CD4-positive, alpha-beta T cell treated with Interleukin-17A for 4 hours (primary cell): ENCODE results near the gene SIAH2.

ENCODE experiments used
- DNase-seq: peaks from one replicate; pipeline ENCODE4 v3.0.0-alpha.2; 2020; ENCODE audit warnings: mixed read lengths

The SIAH2 gene

DNA sequence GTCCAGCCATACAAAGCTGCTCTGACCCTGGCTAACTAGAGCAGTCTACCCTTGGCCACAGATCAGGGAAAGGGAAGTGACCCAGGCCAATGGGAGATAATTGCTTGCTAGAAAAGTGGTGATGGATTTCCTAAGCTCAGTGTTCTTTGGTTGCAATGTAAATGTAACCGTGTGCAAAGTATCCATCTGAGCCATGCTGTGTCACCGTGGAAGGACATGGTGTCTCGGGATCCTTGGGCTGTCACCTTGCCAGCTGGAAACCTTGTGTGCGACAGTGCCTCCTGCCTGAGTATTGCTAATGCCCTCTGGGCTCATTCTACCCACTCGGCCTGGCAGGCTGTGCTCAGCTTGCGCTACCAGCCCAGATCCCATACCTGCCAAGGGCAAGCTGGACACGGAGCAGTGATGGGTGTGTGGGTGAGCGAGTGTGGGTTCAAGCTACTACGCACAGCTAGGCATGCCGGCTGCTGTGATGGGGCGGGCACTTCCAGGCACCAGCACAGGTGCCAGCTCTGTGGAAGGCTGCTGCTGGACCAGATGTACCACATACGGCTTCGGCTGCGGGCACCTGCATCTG is 10.7 kb upstream of the SIAH2 start:
- DNase-seq, result no peak

- no peak for DNase-seq
Measured at GRCh38 chr3:150771600-150771999, 8.6 kb upstream of the SIAH2 start.

- no peak for DNase-seq
Measured at GRCh38 chr3:150770681-150771080, 7.7 kb upstream of the SIAH2 start.

DNA sequence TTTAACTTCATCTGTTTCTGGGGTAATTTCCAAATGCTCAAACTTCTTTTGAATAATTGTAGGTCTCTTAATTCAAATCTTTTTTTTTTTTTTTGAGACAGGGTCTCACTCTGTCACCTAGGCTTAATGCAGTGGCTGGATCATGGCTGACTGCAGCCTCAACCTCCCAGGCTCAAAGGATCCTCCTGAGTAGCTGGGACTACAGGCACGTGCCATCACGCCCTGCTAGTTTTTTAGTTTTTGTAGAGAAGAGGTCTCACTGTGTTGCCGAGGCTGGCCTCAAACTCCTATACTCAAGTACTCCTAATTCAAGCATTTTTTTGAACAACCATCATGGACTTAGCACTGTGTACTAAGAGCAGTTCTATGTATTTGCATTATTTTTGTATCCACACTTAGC is 3.8 kb upstream of the SIAH2 start:
- no peak for DNase-seq

DNA sequence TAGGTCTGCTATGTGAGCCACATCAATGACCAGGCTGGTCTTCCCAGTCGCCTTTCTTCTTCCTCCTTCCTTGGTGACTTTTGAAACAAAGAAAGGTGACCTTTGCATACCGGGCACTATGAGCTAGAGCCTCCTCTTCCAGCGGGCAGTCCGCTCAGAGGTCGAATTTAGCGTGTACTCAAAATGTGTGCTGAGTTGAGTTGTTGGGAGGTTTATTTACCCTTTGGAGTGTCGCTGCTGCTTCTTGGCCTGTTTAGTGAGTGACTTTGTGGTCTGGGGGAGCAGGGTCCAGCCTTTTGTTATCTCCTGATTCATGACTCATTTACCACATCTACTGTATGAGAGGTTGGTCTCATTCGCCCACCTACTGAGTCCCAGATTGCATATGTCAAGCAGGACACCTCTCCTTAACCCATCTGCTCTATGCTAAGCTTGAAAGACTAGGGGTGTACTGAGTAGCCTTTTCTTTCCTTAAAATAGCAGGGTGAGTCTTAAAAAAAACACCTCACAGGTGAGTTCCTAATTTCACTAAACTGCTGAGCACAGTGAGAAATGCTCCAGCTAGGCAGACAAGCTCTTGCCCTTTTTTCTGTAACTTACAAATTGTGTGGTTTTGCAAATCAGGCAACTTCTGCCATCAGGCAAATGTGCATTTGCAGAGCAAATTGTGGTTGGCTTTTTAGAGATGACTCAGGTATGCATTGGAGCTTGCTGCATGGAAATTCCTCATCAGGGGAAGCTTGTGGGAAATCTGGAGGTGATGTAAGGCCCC is 3.2 kb upstream of the SIAH2 start:
- DNase-seq, result no peak

DNA sequence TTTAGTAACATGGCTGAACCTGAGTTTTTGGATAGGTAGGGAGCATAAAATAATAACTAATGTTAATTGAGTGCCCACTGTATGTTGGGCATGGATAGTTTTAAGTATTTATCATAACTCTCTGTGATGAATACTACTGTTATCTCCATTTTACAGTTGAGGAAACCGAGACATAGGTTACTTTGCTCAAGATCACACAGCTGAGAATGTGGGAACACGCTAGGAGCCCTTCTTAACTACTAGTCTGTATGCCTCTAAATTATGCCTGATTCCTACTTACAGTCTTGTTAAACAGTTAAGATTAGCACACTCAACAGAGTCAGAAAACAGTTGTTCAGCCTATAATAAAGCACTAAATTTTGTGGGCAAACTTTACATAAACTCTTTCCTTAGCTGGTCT is 2.0 kb upstream of the SIAH2 start:
- no peak for DNase-seq

- DNase-seq, result no peak
Measured at GRCh38 chr3:150764566-150764965, 1.6 kb upstream of the SIAH2 start.

DNA sequence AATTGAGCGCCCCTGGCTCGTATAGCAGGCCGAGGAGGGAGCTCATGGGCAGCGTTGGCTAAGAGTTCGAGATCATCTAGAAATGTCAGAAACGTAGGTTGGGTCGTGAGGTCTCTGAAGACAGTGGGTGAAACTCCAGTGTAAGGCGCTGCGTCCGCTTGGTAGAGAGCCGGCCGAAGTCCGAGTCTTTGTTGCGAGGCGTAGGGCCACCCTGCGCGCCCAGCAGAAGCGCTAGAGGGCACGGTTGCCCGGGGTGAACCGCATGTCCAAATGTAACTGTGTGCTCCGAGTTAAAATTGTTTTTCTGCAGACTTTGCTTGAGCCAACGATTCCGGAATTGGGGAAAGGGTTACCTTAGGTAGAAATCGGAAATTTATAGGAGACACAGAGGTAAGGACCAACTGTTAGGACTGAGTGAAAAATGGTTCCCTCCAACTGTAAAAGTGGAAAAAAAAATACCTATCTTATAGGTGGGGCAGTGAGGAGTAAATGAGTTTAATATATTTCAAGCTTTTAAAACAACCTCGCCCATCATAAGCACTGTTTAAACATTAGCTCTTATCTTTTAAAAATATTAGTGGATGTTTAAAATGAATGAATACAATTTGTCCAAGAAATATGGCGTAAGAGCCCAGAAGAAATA is 993 bp upstream of the SIAH2 start:
- DNase-seq, result peak; percentile 62

- DNase-seq, result no peak
Measured at GRCh38 chr3:150762662-150763121, 277 bp downstream of the SIAH2 start.

- peak; percentile 39 for DNase-seq
Measured at GRCh38 chr3:150761831-150762661, 923 bp downstream of the SIAH2 start.

DNA sequence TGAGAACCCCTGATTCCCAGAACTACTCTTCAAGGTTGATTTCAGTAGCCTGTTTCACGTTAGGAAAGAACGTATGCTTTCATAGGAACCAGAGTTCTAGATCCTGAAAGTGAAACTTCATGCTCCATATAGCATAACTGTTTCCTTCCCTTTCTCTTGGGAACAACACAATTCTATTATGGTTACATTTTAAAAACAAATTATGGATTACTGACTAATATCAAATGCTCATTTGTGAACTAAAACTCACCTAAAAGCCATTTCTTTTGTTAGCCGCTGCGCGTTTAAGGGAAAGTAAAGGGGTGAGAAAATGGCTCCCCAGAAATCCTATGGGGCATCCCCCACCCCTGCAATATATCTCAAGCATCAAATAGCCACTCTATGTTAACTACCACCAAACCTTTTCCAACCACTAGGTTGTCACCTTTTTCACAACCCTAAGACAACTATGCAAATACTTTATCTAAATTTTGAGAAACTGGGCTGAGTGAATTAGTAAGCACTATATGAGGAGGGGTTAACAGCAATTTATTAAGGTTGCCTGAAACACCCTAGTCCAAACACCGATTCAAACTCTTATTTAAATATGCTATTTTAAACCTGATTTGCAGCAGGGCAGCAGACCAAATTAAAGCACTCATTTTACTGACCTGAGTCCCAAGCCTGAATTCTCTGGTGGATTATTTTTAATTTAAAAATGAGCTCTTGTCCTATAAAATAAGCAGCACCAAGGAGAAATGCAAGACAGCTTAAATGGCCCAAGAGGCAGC is 2.4 kb downstream of the SIAH2 start:
- DNase-seq, result no peak

DNA sequence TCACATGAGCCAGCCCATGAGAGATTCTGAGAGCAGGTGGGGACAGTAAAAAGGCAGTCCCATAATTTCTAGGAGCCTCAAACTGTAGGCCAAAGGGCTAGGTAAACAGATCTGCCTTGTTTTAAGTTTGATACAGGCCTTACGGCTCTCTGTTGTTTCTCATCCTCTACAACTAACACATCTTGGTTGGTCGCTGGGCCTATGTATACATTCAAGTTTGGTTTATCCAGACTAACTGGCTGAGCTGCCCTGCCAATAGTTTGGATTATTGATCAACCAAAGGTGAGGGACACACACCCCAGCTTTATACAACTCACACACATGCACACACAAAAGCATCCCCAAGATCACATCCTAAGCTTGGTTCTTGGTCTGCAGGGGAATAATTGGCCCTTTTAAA is 3.0 kb downstream of the SIAH2 start:
- DNase-seq, result no peak

GRCh38 chr3:150759319-150759718 is 3.6 kb downstream of the SIAH2 start:
- no peak for DNase-seq

DNA sequence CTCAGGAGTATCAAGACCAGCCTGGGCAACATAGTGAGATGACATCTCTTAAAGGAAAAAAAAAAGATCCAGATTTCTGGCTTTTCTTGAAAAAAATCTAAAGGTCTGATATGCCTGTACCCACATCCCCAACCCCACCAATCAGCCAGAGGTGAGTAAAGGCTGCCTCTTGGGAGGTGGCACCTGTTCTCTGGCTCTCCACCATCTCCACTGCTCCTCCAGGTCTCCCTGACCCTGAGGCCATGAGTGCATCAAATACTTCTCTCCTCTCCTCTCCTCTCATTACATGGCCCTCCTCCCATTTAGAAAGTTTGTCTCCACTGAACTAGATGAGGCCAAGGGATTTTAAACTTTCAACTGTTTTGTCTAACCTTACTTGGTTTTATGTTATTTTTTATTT is 5.2 kb downstream of the SIAH2 start:
- DNase-seq, result no peak

- DNase-seq, result no peak
Measured at GRCh38 chr3:150757364-150757763, 5.6 kb downstream of the SIAH2 start.

DNA sequence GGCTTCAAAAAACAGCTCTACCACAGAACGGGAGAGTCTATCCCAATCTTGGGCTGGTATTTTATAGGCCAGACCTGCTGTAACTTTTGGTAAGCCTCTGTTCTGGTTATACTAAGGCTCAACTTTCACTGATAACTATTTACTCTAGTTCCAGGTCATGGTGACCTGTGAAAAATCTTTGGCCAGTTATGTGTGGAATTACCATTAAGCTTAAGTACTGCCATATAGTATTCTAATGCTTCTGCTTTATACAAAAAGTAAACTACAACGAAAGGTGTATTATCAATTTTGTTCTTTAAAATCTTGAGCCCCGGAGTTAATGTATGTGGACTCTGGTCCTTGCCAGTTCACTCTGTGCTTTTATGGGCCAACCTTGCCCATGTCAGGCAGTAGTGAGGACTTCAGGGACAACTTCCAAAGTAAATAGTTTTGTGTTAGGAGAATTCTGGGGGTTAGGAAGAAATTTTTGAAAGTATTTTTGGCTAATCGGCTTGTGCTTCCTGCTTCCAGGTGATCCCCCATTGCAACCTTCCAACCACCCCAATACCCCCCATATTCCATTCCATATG is 6.4 kb downstream of the SIAH2 start:
- DNase-seq, result no peak

DNA sequence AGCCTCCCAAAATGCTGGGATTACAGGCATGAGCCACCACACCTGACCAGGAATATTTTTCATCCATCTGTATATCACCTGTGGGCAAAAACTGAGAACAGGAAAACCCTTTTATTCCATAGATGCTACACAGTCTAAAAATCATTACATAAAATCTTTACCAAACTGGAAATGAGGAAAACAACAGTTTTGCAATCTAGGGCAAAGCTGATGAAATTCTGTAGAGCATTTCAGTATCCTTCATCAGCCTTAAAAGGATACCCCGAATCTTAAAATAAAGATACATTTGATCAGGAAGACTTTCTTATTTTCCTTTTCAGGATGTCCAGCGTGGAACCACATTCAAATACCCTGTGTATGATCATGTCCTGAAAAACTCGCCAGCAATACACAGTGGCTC is 7.1 kb downstream of the SIAH2 start:
- DNase-seq, result no peak

DNA sequence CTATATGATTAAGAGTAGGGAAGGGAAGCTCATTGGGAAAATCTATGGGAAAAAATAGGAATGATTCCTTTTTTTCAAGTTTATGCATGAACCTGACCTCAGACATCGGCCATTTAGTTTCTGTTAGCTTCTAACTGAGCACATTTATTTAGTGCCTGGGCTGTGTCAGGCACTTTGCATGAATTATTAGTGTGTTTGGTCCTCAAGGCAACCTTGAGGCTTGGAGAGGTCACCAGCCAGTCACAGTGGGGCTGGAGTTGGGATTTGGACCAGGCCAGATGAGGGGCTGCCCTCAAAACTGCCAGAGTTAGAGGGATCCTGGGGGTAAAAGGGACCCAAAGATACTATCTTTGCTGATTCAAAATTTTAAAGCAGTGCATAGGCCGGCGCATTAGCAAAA is 8.1 kb downstream of the SIAH2 start:
- no peak for DNase-seq

GRCh38 chr3:150751781-150752263 is 11.1 kb downstream of the SIAH2 start:
- DNase-seq, result no peak

DNA sequence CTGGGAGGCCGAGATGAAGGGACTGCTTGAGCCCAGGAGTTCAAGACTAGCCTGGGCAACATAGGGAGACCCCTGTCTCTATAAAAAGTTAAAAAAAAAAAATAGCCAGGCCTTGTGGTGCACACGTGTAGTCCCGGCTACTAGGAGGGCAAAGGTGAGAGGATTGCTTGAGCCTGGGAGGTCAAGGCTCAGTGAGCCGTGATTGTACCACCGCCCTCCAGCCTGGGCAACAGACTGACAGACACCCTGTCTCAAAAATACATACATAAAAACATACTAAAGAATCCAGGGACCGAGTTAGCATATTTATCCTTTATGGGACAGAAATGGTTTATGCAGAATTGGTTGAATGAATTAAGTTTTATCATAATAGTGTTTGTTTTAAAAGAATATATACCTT is 13.7 kb downstream of the SIAH2 start:
- DNase-seq, result no peak

- DNase-seq, result no peak
Measured at GRCh38 chr3:150748684-150749047, 14.3 kb downstream of the SIAH2 start.
